NT2/D1 (cell line): ENCODE data around the gene CAPRIN1.
"Not testable (repeated sequence)": the region's sequence is repeated elsewhere in the genome, so short reads cannot be mapped to it uniquely, and the experiment has no call there.

Experiments
- SUZ12 ChIP-seq: IDR thresholded peaks from 2 replicates; pipeline ENCODE4 v1.6.1; 2011; ENCODE audit not compliant: insufficient read length, insufficient read depth; ENCODE audit errors: extremely low read depth
- YY1 ChIP-seq: IDR thresholded peaks from 2 replicates; pipeline ENCODE4 v1.6.1; 2011; ENCODE audit not compliant: insufficient read length, insufficient read depth
- ZNF274 ChIP-seq: IDR thresholded peaks from 2 replicates; pipeline ENCODE4 v1.6.1; 2011; ENCODE audit warnings: mild to moderate bottlenecking, low read depth, low read length

- TF ChIP-seq YY1, ZNF274, SUZ12: not testable (repeated sequence)
Observed at GRCh38 chr11:34071306-34071705, 19.8 kb downstream of the CAPRIN1 start.
